ENCODE data around the gene TRAF1. TPM values are rescaled to one million over a fixed set of nuclear protein-coding genes. Genes with fewer than 3 reads are reported as not detected.
A peak's percentile ranks its signal among the peaks of the same experiment; 100 is the strongest.

Gene TRAF1
- total RNA-seq, 4 donors from 2014 or later, result 12.3 to 21.0 (median 19.8) TPM

DNA sequence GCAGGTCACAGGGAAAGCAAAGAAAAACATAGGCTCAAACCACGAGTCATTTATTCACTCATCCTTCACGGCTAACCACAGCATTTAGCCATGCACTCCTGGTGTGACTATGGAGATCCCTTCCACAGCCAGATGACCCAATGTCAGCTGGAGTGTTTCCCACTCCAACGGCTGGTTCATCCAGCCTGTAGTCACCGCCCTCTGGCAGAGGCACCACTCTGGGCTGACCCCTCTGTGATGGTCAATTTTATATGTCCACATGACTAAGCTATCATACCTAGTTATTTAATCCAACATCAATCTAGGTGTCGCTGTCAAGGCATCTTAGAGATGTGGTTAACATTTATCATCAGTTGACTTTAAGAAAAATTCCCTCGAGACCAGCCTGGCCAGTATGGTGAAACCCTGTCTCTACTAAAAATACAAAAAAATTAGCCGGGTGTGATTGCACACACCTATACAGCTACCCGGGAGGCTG lies 40.1 kb downstream of the TRAF1 start:
- DNase-seq (ENCODE audit: low spot score in 2 of 2), result peak in 1 of 2 donors; percentile 33
- TF ChIP-seq POLR2A (IDR thresholded peaks at IDR 0.05), result no peak
- peak in 1 of 2 donors; percentile 19 for TF ChIP-seq EP300 (IDR thresholded peaks at IDR 0.05)
- Histone ChIP-seq H3K36me3 (no peaks in the 10 kb centered on the region), H3K4me3 (no peak overlapping the region), H3K27me3 (no peaks in the 10 kb centered on the region), H3K9me3 (no peaks in the 10 kb centered on the region), H3K27ac (peak overlapping the region in 1 of 4 donors; percentile 22), H3K4me1 (peaks cover 0 to 21% (median 9%) of the 10 kb centered on the region in 4 donors)
- 64 to 76% methylated on average over 8 of the region's 8 CpGs for WGBS, 2 donors

DNA sequence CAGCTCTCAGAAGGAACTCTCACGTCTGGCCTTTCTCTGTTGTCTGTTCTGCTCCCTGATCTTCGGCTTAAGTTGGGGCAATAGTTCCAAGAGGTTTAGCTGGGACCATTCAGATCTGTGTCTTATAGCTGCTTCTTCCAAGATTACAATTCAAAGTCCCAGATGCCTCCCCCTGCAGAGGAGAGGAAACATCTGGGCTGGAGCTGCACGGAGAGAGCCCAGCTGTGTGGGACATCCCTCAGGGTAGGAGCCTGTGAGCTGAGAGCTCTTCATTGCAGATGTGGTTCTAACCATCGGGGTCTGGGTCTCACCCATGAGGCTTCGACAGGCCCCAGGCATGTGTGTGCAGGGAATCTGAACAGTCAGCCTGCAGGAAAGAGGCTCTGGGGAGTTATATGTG lies 40.6 kb downstream of the TRAF1 start:
- DNase-seq (ENCODE audit: low spot score in 2 of 2), result no peak
- H3K27ac ChIP-seq, result peak overlapping the region in 2 of 4 donors; percentile 22 to 36
- WGBS, 2 donors, result 40 to 44% methylated on average over 5 of the region's 5 CpGs
- TF ChIP-seq POLR2A (IDR thresholded peaks at IDR 0.05) (no peak), EP300 (IDR thresholded peaks at IDR 0.05) (no peak)
- TF ChIP-seq, protein P1, sequence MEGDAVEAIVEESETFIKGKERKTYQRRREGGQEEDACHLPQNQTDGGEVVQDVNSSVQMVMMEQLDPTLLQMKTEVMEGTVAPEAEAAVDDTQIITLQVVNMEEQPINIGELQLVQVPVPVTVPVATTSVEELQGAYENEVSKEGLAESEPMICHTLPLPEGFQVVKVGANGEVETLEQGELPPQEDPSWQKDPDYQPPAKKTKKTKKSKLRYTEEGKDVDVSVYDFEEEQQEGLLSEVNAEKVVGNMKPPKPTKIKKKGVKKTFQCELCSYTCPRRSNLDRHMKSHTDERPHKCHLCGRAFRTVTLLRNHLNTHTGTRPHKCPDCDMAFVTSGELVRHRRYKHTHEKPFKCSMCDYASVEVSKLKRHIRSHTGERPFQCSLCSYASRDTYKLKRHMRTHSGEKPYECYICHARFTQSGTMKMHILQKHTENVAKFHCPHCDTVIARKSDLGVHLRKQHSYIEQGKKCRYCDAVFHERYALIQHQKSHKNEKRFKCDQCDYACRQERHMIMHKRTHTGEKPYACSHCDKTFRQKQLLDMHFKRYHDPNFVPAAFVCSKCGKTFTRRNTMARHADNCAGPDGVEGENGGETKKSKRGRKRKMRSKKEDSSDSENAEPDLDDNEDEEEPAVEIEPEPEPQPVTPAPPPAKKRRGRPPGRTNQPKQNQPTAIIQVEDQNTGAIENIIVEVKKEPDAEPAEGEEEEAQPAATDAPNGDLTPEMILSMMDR (IDR thresholded peaks at IDR 0.05), result no peak
- H3K9me3 ChIP-seq, result no peaks in the 10 kb centered on the region
- no peaks in the 10 kb centered on the region for H3K27me3 ChIP-seq
- H3K36me3 ChIP-seq, result no peaks in the 10 kb centered on the region
- H3K4me3 ChIP-seq, result no peak overlapping the region
- peaks cover 0 to 20% (median 8%) of the 10 kb centered on the region in 4 donors for H3K4me1 ChIP-seq

DNA sequence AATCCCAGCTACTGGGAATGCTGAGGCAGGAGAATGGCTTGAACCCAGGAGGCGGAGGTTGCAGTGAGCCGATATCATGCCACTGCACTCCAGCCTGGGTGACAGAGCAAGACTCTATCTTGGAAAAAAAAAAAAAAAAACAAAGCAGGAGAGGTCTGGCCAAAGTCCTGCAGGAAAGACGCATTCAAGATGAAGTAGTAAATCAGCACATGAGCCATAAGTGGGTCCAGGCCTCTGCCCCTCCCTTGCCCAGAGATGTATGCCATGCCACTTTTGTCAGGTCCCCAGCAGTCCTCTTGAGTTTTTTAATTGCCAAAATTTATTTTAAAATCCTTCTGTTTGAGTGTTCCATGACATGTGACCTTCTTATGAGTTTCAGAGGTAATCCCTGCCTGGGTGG lies 41.1 kb downstream of the TRAF1 start:
- Histone ChIP-seq H3K36me3 (no peaks in the 10 kb centered on the region), H3K9me3 (no peaks in the 10 kb centered on the region)

DNA sequence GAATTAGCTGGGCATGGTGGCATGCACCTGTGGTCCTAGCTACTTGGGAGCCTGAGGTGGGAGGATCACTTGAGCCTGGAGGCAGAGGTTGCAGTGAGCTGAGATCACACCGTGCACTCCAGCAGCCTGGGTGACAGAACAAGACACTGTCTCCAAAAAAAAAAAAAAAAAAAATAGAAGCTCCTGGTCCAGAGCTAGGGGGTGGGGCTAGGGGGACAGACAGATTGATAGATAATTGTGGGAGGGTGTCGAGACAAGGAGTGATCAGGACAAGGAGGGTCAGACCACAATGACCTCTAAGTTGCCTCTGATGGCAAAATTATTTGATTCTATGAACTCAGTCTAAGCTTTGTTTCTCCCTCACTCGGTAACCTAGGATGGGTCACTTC lies 43.0 kb downstream of the TRAF1 start:
- peaks cover 0 to 8% (median 4%) of the 10 kb centered on the region in 4 donors for H3K4me1 ChIP-seq
- no peaks in the 10 kb centered on the region for H3K36me3 ChIP-seq
- DNase-seq (ENCODE audit: low spot score in 2 of 2), result no peak
- no peak overlapping the region for H3K4me3 ChIP-seq
- WGBS, 2 donors, result 46 to 66% methylated on average over 3 of the region's 3 CpGs
- no peaks in the 10 kb centered on the region for H3K9me3 ChIP-seq
- TF ChIP-seq, protein P1 (IDR thresholded peaks at IDR 0.05), result no peak
- no peak for TF ChIP-seq EP300 (IDR thresholded peaks at IDR 0.05)
- no peak overlapping the region for H3K27ac ChIP-seq
- H3K27me3 ChIP-seq, result no peaks in the 10 kb centered on the region

More for the DNA sequence above, 41.1 kb downstream of the TRAF1 start:
- Histone ChIP-seq H3K27ac (peak overlapping the region in 1 of 4 donors; percentile 22), H3K27me3 (no peaks in the 10 kb centered on the region), H3K4me3 (no peak overlapping the region), H3K4me1 (peaks cover 0 to 15% (median 5%) of the 10 kb centered on the region in 4 donors)
- TF ChIP-seq, protein P1 (IDR thresholded peaks at IDR 0.05), result no peak
- TF ChIP-seq EP300 (IDR thresholded peaks at IDR 0.05), result no peak
- TF ChIP-seq POLR2A (IDR thresholded peaks at IDR 0.05), result no peak
- DNase-seq (ENCODE audit: low spot score in 2 of 2), result no peak
- 51 to 54% methylated on average over 3 of the region's 3 CpGs for WGBS, 2 donors

DNA sequence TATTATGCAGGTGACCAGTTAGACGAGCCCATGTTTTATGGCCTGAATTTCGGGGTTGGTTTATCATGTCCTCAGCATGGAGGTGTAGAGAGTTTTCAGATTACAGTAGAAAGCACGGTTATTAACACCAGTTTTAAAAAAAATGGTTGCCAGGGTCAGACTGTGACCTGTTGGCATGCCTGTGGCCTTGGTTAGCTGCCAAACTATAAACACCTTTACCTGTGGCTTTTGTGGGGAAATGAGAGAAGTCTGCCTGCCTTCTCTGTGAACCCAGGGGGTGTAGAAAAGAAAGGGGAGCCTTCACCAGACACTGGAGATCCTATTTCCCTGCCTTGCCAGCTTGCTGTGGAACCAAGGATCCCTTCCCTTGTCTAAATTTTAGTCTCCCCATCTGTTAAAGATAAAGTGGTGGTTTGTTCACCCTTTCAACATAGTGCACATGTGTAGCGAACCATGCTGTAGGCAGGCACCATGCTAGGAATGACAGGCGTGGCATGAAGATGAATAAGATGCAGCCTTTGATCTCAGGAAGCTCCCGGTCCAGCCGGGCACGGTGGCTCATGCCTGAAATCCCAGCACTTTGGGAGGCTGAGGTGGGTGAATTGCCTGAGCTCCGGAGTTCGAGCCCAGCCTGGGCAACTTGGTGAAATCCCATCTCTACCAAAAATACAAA lies 43.5 kb downstream of the TRAF1 start:
- Histone ChIP-seq H3K4me3 (no peak overlapping the region), H3K27ac (no peak overlapping the region), H3K36me3 (no peaks in the 10 kb centered on the region), H3K4me1 (peaks cover 0 to 14% (median 7%) of the 10 kb centered on the region in 4 donors), H3K9me3 (no peaks in the 10 kb centered on the region), H3K27me3 (no peaks in the 10 kb centered on the region)
- WGBS, 2 donors, result 77 to 78% methylated on average over 10 of the region's 10 CpGs
- TF ChIP-seq, protein P1 (IDR thresholded peaks at IDR 0.05), result no peak
- TF ChIP-seq EP300 (IDR thresholded peaks at IDR 0.05) (no peak), POLR2A (IDR thresholded peaks at IDR 0.05) (no peak)
- no peak for DNase-seq (ENCODE audit: low spot score in 2 of 2)

Data from tibial nerve (tissue), 4 donors.